D341Med (cell line): Measurements from ENCODE around the gene MRPL38.

ENCODE experiments used
- DNase-seq: peaks from one replicate; pipeline ENCODE4 v3.0.0; 2012; ENCODE audit warnings: low spot score

Gene MRPL38

GRCh38 chr17:75919611-75920010 is 14.9 kb upstream of the MRPL38 start:
- DNase-seq, result no peak

- no peak for DNase-seq
Observed at GRCh38 chr17:75917917-75918445, 13.3 kb upstream of the MRPL38 start.

GRCh38 chr17:75917141-75917916 is 12.6 kb upstream of the MRPL38 start:
- no peak for DNase-seq

GRCh38 chr17:75915268-75915667 is 10.6 kb upstream of the MRPL38 start:
- no peak for DNase-seq

- no peak for DNase-seq
Observed at GRCh38 chr17:75914643-75915267, 10.1 kb upstream of the MRPL38 start.

- DNase-seq, result no peak
Observed at GRCh38 chr17:75913537-75914210, 9.0 kb upstream of the MRPL38 start.

- no peak for DNase-seq
Observed at GRCh38 chr17:75910699-75911098, 6.0 kb upstream of the MRPL38 start.

GRCh38 chr17:75909812-75910274 is 5.2 kb upstream of the MRPL38 start:
- no peak for DNase-seq

GRCh38 chr17:75909051-75909811 is 4.5 kb upstream of the MRPL38 start:
- DNase-seq, result no peak

- DNase-seq, result no peak
Observed at GRCh38 chr17:75908201-75908600, 3.5 kb upstream of the MRPL38 start.

- DNase-seq, result no peak
Observed at GRCh38 chr17:75906143-75906884, 1.6 kb upstream of the MRPL38 start.

GRCh38 chr17:75902406-75902805 is 2.3 kb downstream of the MRPL38 start:
- DNase-seq, result no peak

- no peak for DNase-seq
Observed at GRCh38 chr17:75901727-75902126, 3.0 kb downstream of the MRPL38 start.

- no peak for DNase-seq
Observed at GRCh38 chr17:75900691-75901533, 3.8 kb downstream of the MRPL38 start.

GRCh38 chr17:75899767-75900468 is 4.8 kb downstream of the MRPL38 start:
- no peak for DNase-seq

GRCh38 chr17:75899353-75899752 is 5.3 kb downstream of the MRPL38 start:
- DNase-seq, result no peak

GRCh38 chr17:75898791-75899190 is 5.9 kb downstream of the MRPL38 start:
- DNase-seq, result no peak

- DNase-seq, result no peak
Observed at GRCh38 chr17:75898065-75898464, 6.6 kb downstream of the MRPL38 start.

GRCh38 chr17:75897160-75898019 is 7.3 kb downstream of the MRPL38 start:
- no peak for DNase-seq
